NCI-H748 (cell line): ENCODE measurements around the gene GAK.

ENCODE experiments used
- DNase-seq: peaks from one replicate; lab custom pipeline; 2025; ENCODE audit not compliant: unreplicated experiment; lab: John Stamatoyannopoulos, UW

Gene GAK

GRCh38 chr4:909131-909571 is 23.0 kb downstream of the GAK start:
- no peak for DNase-seq

DNA sequence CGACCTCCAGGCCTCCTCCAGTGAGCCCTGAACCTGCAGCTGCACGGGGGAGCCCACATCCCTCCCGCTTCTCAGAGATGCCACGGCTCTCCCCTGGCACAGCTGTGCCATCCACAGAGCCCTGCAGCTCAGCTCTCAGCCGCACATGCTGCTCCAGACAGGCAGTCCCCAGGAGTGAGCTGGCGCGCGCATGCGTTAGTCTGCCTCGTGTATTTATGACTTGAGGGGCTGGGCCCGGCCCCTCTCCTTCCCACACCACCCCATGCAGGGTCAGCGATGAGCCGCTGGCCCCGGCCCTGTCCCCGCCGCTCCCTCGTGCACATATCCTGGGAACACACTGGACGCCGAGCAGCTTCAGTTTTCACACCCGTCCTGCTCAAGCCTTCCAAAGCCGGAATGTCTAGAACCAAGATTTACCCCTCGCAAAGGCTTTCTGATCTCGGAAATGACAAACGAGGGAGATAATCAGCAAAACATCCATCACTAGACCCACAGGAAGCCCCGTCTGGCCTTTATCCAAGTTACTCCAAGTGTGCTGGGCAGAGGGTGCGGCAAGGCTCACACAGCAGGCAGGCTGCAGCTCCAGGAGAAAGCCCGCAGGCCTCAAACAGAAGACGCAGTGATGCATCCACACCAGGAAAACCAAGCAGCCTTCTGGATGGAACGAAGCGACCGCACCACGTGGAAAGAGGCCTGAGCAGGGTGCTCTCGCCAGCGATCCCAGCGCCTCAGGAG is 24.3 kb downstream of the GAK start:
- no peak for DNase-seq

GRCh38 chr4:907103-907400 is 25.1 kb downstream of the GAK start:
- no peak for DNase-seq

DNA sequence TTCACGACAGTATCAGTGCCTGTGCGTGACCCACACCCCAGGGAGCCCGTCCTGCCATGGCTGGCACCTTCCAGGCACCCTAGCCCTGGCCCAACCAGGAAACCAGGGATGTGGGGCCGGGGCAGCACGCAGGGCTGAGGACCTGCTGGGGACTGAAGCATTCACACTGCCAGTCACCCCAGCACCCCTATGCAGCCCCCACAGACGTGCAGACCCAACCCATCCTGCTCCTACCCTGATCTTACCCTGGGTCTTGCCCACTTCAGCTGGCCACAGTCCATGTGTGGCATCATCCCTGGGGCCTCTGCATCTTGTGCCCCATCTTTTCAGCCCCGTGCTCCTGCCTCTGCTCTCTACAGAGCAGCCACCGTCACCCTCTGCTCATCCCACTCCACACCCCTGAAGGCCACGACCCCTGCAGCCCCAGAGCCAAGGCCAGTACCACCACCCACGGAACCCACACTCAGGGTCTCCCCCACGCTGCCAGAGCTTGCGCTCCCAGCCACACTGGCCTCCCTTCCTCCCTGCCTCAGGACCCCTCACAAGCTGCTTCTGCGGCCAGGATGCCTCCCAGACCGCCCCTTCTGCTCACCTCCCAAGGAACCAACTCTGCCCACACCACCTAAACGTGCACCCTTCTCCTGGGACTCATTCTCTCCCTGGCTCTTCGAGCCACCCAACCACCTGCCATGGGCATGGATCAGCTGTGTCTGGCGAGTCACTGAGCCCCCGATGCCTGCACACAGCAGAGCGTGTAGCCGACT is 25.6 kb downstream of the GAK start:
- no peak for DNase-seq

DNA sequence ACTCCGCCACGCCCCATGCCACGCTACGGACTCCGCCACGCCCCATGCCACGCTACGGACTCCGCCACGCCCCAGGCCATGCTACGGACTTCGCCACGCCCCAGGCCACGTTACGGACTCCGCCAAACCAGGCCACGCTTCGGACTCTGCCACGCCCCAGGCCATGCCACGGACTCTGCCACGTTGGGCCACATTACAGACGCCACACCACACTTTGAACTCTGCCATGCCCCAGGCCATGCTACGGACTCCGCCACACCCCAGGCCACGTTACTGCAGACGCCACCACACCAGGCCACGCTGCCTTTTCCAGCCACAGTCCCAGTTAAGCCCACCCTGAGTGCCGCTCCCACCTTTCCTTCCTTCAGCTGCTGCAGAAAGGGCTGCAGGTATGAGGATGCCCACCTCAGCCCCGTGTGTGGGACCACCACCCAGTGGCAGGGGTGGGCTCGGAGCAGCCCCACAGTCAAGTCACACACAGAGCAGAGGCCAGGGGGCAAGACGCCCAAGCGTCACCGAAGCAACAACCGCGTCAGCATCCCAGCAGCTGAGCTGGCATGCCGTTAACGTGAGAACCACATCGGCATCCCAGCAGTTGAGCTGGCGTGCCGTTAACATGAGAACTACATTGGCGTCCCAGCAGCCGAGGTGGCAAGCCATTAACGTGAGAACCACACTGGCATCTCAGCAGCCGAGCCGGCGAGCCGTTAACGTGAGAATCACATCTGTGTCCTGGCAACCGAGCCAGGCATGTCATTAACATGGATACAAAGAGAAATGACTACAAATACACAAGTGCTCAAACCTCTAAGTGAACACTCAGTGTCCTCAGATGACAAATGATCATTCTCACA is 26.4 kb downstream of the GAK start:
- no peak for DNase-seq

DNA sequence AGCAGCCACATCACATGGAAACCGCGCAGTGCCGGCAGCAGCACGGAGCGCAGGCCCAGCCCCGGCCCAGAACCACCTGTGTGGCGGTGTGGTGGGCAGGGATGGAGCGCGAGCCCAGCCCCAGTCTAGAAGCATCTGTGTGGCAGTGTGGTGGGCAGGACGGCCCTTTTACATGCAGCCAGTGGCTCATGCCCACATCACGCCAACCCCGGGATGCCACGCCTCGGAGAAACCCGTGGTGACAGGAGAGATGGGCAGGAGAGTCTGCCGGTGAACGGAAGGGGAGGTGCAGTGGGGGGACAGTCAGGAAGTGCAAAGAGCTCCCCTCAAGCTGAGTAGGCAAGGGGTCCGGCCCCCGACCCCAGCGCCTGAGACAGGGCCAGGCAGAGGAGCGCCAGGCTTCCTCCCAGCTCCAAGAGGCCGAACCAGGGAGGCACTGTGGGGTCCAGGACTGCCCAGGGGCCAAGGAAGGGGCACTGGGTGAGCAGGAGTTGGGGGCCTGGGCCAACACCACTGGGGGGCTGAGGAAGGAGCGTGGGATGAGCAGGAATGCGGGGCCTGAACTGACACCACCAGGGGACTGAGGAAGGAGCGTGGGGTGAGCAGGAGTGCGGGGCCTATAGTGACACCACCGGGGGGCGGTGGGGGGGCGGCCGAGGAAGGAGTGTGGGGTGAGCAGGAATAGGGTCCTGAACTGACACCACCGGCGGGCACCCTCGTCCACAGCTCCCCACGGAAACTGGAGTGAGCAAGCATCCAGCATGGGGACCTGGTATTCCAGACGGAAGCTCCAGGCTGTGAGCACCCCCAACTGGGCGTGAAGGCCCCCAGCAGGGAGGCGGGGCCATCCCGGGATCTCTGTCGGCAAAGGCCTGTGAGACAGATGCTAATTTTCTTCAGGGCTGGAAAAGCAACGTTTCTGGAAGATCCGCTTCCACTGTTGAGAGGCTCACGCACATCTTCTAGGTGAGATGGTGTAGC is 28.8 kb downstream of the GAK start:
- DNase-seq = no peak

GRCh38 chr4:901192-901910 is 30.8 kb downstream of the GAK start:
- no peak for DNase-seq

- DNase-seq = no peak
These were observed 31.4 kb downstream of the GAK start for GRCh38 chr4:900721-901120.

GRCh38 chr4:900073-900472 is 32.0 kb downstream of the GAK start:
- DNase-seq = no peak

DNA sequence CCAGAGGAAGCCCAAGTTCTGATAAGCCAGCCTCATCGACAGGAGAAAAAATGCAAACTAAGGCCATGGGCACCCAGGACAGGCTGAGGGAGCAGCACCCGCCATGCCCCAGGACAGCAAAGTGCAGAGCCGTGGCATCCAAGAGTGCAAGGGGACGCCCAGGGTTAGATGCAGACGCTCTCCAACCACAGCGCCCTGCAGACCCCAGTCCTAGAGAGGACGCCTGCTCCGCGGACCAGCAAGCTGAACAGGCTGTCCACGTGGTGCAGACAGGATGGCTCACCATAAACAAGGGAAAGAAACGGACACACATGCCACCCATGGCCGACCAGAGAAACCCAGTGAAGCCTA is 32.6 kb downstream of the GAK start:
- DNase-seq = no peak

DNA sequence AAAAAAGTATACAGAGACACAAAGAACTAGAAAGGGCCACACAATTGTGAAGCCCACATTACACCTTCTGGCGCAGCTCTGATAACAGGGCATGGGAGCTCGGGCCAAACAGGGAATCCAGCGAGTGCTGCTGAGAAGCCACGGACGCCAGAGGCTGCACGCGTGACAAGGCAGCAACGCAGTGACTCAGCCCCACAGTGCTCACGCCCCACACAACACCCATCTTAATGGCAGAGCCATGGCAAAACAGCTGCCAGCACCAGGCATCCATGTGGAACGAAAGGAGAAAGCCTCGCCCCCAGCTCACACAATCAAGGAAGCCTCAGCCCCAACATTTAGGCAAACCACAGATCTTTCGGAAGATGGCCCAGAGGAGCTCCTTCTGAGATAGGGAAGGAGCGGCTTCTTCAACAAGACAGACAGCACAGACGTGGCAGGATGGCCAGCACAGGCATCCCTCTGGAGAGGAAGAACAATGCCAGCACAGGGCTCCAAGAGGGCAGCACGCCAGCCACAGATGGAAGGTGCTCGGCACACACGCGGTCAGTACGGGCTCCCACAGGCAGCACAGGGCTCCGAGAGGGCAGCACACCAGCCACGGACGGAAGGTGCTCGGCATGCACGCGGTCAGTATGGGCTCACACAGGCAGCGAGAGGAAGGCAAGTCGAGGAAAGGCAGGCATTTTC is 33.1 kb downstream of the GAK start:
- DNase-seq = no peak

DNA sequence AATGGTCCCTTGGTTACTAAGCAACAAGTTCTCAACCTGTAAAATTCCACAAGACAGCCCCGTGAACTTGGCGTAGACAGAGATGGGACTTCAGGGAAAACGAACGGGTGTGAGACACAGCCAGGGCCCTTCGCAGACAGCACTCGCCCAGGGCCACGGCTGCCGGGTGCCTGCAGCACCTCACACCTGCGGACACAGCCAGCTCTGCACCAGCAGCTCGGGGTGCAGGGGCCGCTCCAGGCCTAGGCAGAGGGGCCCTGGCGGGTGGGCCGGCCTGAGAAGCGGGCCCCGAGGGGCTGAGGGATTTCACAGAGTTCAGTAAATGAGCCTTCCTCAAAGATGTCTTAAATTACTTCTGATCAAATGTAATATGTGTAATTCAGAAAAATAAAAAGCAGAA is 34.0 kb downstream of the GAK start:
- DNase-seq = no peak

DNA sequence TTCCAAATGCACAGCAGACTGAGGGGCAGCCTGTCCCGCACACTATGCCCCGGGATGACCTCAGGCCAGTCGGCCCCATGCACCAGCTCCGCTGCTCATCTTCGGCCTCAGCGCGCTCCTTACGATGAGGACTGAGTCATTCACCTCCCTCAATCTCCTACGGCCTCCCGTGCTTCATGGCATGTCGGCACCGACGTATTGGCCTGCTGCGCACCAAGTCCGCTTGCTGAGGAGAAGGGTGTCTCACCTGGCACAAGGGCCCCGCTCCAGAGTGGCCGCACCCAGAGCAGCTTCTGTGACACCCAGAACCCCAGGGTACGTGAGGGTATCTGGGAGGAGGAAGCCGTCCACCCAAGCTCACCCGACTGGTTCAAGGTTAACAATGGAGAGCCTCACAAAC is 35.5 kb downstream of the GAK start:
- DNase-seq = no peak

DNA sequence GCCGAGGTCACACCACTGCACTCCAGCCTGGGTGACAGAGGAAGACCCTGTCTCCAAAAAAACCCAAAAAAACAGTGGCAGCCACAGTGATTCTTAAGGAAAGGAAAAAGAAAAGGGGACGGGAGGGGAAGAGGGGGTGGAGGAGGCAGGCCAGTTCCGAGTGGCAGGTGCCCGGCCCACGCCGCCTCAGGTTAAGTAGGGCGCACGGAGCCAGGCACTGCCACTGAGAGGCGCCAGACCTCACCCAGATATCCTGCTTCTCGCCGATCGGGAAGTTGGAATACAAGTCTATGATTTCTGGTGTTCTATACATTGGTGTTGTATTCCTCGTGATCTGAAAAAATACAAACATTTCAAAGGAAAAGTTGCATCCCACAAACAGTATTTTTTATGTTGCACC is 35.9 kb downstream of the GAK start:
- DNase-seq = no peak

- no peak for DNase-seq
These were observed 36.5 kb downstream of the GAK start for GRCh38 chr4:895596-895995.

DNA sequence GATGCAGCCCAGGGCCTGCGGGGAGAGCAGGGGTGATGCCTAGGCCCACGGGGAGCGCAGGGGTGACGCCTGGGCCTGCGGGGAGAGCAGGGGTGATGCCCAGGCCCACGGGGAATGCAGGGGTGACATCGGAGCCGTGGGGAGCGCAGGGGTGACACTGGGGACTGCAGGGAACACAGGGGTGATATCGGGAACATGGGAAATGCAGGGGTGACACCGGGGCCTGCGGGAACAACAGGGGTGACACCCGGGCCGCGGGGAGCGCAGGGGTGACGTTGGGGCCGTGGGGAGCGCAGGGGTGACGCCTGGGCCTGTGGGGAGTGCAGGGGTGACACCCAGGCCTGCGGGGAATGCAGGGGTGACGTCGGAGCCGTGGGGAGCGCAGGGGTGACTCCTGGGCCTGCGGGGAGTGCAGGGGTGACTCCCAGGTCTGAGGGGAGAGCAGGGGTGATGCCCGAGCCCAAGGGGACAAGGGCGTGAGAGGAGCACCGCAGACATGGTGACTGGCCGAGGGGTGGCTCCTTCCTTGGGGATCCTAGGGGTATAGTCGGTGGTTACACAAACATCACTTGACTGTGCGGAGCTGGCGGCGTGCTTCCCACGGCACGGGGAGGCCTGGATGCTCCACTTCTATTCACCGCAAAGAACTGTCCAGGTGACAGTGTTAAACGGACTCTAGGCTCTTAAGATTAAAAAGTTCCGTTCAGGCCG is 38.0 kb downstream of the GAK start:
- no peak for DNase-seq

- DNase-seq = no peak
These were observed 38.7 kb downstream of the GAK start for GRCh38 chr4:893276-893994.

- no peak for DNase-seq
These were observed 39.3 kb downstream of the GAK start for GRCh38 chr4:892780-893179.
